Measurements from ENCODE around the gene KCNF1. TPM values are rescaled to one million over a fixed set of nuclear protein-coding genes. Genes with fewer than 3 reads are reported as not detected.

Gene KCNF1
- total RNA-seq: 0.48 TPM in 1 of 2 replicates, not detected in the other

GRCh38 chr2:10911291-10912075 is at the start of gene KCNF1:
Gene KCNF1 (plus strand): TSS chr2:10911934. CDS start chr2:10912427, 493 bp downstream.

Other genes starting within 250 kb of the KCNF1 start
- gene NOL10, start 222.0 kb upstream of the KCNF1 start, total RNA-seq: 35.4 and 43.7 TPM in 2 replicates
- gene ATP6V1C2, start 190.3 kb upstream of the KCNF1 start, total RNA-seq: 0.24 and 0.43 TPM in 2 replicates
- gene PDIA6, start 99.1 kb upstream of the KCNF1 start, total RNA-seq: 363 and 448 TPM in 2 replicates
- gene SLC66A3, start 243.5 kb downstream of the KCNF1 start, total RNA-seq: 40.5 and 44.1 TPM in 2 replicates

Measured in tracheal epithelial cell (primary cell).